Stimulated activated CD4-positive, alpha-beta T cell treated with anti-CD3 and anti-CD28 coated beads, Interleukin-1b, Interleukin-23, amount 100 ng/mL, for 24 hours (primary cell): ENCODE data around the gene NUP37.
"Not testable (repeated sequence)": the region's sequence is repeated elsewhere in the genome, so short reads cannot be mapped to it uniquely, and the experiment has no call there.

Experiments used
- DNase-seq, 4 experiments: peaks; one replicate each; pipeline ENCODE4 v3.0.0-alpha.2; 2020; ENCODE audit warnings: low read depth in 4 of 4, low spot score in 1 of 4

Gene NUP37

GRCh38 chr12:102119674-102120563 lies at the start of gene NUP37, which contains the start of gene PARPBP:
TSS of gene NUP37 (minus strand) at chr12:102120114. CDS start at chr12:102118518, 1,596 bp downstream.
TSS of gene PARPBP (plus strand) at chr12:102120183. CDS start at chr12:102123889, 3,706 bp downstream.
- peak; percentile 80 to 87 (median 83) for DNase-seq

- DNase-seq: no peak
Measured at GRCh38 chr12:102167821-102168604, 48.1 kb upstream of the NUP37 start.

GRCh38 chr12:102163383-102163782 lies 43.5 kb upstream of the NUP37 start:
- no peak for DNase-seq

GRCh38 chr12:102155206-102155605 lies 35.3 kb upstream of the NUP37 start:
- DNase-seq: not testable (repeated sequence)

- not testable (repeated sequence) for DNase-seq
Measured at GRCh38 chr12:102147062-102147587, 27.2 kb upstream of the NUP37 start.

GRCh38 chr12:102144221-102144620 lies 24.3 kb upstream of the NUP37 start:
- no peak for DNase-seq

- not testable (repeated sequence) for DNase-seq
Measured at GRCh38 chr12:102142866-102143373, 23.0 kb upstream of the NUP37 start.

GRCh38 chr12:102137619-102138018 lies 17.7 kb upstream of the NUP37 start:
- DNase-seq: not testable (repeated sequence)

- not testable (repeated sequence) for DNase-seq
Measured at GRCh38 chr12:102131442-102131841, 11.5 kb upstream of the NUP37 start.

- not testable (repeated sequence) for DNase-seq
Measured at GRCh38 chr12:102130720-102131119, 10.8 kb upstream of the NUP37 start.

- DNase-seq: not testable (repeated sequence)
Measured at GRCh38 chr12:102121328-102121727, 1.4 kb upstream of the NUP37 start.

GRCh38 chr12:102120886-102121285 lies 972 bp upstream of the NUP37 start:
- DNase-seq: no peak

- no peak for DNase-seq
Measured at GRCh38 chr12:102120564-102120873, 605 bp upstream of the NUP37 start.

GRCh38 chr12:102118874-102119273 lies 1.0 kb downstream of the NUP37 start:
- no peak for DNase-seq

- no peak for DNase-seq
Measured at GRCh38 chr12:102116392-102116791, 3.5 kb downstream of the NUP37 start.

GRCh38 chr12:102114212-102114611 lies 5.7 kb downstream of the NUP37 start:
- DNase-seq: no peak

- DNase-seq: no peak
Measured at GRCh38 chr12:102110782-102111181, 9.1 kb downstream of the NUP37 start.

GRCh38 chr12:102107970-102108369 lies 11.9 kb downstream of the NUP37 start:
- DNase-seq: no peak

- no peak for DNase-seq
Measured at GRCh38 chr12:102106905-102107304, 13.0 kb downstream of the NUP37 start.

- no peak for DNase-seq
Measured at GRCh38 chr12:102096855-102097254, 23.1 kb downstream of the NUP37 start.

GRCh38 chr12:102095677-102096263 lies 24.1 kb downstream of the NUP37 start:
- DNase-seq: no peak
